ENCODE results near the gene REEP2.

DNA sequence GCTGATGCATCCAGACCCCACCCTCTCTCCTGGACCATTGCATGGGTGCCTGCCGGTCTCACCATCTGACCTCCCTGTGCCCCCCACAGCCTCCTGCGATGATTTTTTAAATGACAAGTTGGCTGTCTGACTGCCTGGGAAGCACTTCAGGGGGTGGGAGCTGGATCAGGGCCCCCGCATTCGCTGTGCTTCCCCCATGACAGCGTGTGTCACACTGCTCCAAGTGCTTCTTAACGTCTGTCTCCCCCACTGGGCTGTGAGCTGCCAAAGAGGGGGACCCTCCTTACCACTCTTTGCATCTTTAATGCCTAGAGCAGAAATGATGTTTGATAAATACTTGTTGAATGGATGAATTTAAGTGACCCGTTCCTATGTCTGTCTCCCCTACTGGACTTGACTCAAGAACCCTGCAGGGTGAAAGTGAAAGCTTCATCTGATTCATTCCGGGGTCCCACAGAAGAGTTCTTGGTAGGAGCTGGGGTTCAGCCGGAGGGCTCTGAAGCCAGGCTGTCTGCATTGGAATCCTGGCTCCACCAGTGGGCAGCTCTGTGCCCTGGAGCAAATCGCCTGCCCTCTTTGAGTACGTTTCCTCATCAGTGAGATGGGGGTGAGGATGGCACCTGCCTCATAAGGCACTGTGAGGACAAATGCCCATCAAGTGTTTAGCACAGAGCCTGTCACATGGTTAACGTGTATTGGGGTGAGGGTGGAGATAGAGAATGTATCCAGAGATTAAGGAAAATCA, 18.8 kb downstream of the REEP2 start:
- TF ChIP-seq, protein P1, sequence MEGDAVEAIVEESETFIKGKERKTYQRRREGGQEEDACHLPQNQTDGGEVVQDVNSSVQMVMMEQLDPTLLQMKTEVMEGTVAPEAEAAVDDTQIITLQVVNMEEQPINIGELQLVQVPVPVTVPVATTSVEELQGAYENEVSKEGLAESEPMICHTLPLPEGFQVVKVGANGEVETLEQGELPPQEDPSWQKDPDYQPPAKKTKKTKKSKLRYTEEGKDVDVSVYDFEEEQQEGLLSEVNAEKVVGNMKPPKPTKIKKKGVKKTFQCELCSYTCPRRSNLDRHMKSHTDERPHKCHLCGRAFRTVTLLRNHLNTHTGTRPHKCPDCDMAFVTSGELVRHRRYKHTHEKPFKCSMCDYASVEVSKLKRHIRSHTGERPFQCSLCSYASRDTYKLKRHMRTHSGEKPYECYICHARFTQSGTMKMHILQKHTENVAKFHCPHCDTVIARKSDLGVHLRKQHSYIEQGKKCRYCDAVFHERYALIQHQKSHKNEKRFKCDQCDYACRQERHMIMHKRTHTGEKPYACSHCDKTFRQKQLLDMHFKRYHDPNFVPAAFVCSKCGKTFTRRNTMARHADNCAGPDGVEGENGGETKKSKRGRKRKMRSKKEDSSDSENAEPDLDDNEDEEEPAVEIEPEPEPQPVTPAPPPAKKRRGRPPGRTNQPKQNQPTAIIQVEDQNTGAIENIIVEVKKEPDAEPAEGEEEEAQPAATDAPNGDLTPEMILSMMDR (IDR thresholded peaks at IDR 0.05): no peak
- no peak for TF ChIP-seq ZFX (IDR thresholded peaks at IDR 0.05; ENCODE audit: borderline replicate concordance)
